ENCODE measurements around the gene MAP3K8. TPM values are rescaled to one million over a fixed set of nuclear protein-coding genes. Genes with fewer than 3 reads are reported as not detected.
"Not testable (repeated sequence)": the region's sequence is repeated elsewhere in the genome, so short reads cannot be mapped to it uniquely, and the experiment has no call there.

The MAP3K8 gene
- total and polyA plus RNA-seq, 2 of the 8 experiments (the other 6 are each of a cell fraction or from before 2014, with no cell fraction given): 5.6 to 6.0 TPM

- H3K79me1 ChIP-seq (ENCODE audit: low read depth, low read length); H3K4me2 ChIP-seq (ENCODE audit: insufficient read depth in 1 of 2, low read depth in 2 of 2, low read length in 2 of 2); H3K18ac ChIP-seq (ENCODE audit: extremely low read depth, low read length); H3K79me2 ChIP-seq (ENCODE audit: control insufficient read depth in 1 of 2, insufficient read depth in 2 of 2, low read length in 2 of 2); H2BK5ac ChIP-seq (ENCODE audit: low read depth, low read length); H3K4me1 ChIP-seq (replicated peaks in 1 of 4; ENCODE audit: control insufficient read depth in 3 of 4, insufficient read depth in 4 of 4, low read length in 3 of 4); FAIRE-seq; H2AFZ ChIP-seq (ENCODE audit: low read length); H3K23ac ChIP-seq (ENCODE audit: insufficient read length); H4K5ac ChIP-seq (ENCODE audit: insufficient read length, low read depth, low read length); H3K56ac ChIP-seq (replicated peaks; ENCODE audit: insufficient read length, low read depth, low read length); DNase-seq (ENCODE audit: low read depth in 1 of 2, low spot score in 2 of 2); H3K14ac ChIP-seq (ENCODE audit: insufficient read length); H3K4ac ChIP-seq (replicated peaks; ENCODE audit: insufficient read length, low read depth, low read length); POLR2A ChIA-PET (ENCODE audit: partially characterized antibody); H3K36me3 ChIP-seq (ENCODE audit: control insufficient read depth in 2 of 4, insufficient read depth in 4 of 4, low read length in 3 of 4); H4K20me1 ChIP-seq (replicated peaks in 1 of 2; ENCODE audit: control insufficient read depth in 1 of 2, insufficient read depth in 2 of 2, low read length in 2 of 2); H3K4me3 ChIP-seq (ENCODE audit: extremely low read depth in 1 of 4, insufficient read depth in 2 of 4, low read depth in 3 of 4, low read length in 4 of 4); H2BK15ac ChIP-seq (ENCODE audit: low read length); H2AK5ac ChIP-seq (ENCODE audit: low read depth, low read length); H3K9ac ChIP-seq (replicated peaks in 1 of 4; ENCODE audit: extremely low read depth in 1 of 4, low read depth in 3 of 4, low read length in 3 of 4); H4K91ac ChIP-seq (replicated peaks; ENCODE audit: insufficient read length, low read length); H2BK12ac ChIP-seq (ENCODE audit: low read depth, low read length); H2BK20ac ChIP-seq (ENCODE audit: low read length); H4K8ac ChIP-seq (ENCODE audit: extremely low read depth, insufficient read depth, low read length); H3K23me2 ChIP-seq (ENCODE audit: low read depth, low read length); H3K27me3 ChIP-seq (replicated peaks in 1 of 4; ENCODE audit: control insufficient read depth in 3 of 4, extremely low read depth in 1 of 4, insufficient read depth in 3 of 4, low read length in 3 of 4); H2BK120ac ChIP-seq (replicated peaks; ENCODE audit: low read depth, low read length); H3K27ac ChIP-seq (ENCODE audit: low read depth, low read length): not testable (repeated sequence)
- CTCF ChIA-PET (ENCODE audit: partially characterized antibody): interaction anchor here (0.6 kb wide), 1 partner anchor 1126 kb away, joined by 3 read pairs; no protein-coding TSS in a partner anchor
- 75% methylated on average over 8 of the region's 8 CpGs; no CpG with 5 or more reads in 1 of the 2 experiments for WGBS, 2 experiments (ENCODE audit: extremely low coverage in 1 of 2, insufficient coverage in 1 of 2, insufficient read length in 1 of 2, insufficient replicate concordance in 2 of 2, low coverage in 1 of 2, low lambda C conversion rate in 2 of 2, missing lambda C conversion rate in 1 of 2)
- H3K9me3 ChIP-seq (ENCODE audit: insufficient read depth in 2 of 2, low read depth in 1 of 2, low read length in 1 of 2): peaks cover 15 to 20% of the 10 kb centered on the region in 2 experiments
These were observed 45.5 kb downstream of the MAP3K8 start for GRCh38 chr10:30479513-30479912.

Data from H1 (cell line).